NCI-H146 treated with DMSO at 0.1 percent for 48 hours (cell line): ENCODE measurements around the gene IRF8.
"Not testable (repeated sequence)": the region's sequence is repeated elsewhere in the genome, so short reads cannot be mapped to it uniquely, and the experiment has no call there.

Experiments used
- DNase-seq: peaks from one replicate; lab custom pipeline; 2025; ENCODE audit not compliant: unreplicated experiment; lab: John Stamatoyannopoulos, UW

IRF8 gene

DNA sequence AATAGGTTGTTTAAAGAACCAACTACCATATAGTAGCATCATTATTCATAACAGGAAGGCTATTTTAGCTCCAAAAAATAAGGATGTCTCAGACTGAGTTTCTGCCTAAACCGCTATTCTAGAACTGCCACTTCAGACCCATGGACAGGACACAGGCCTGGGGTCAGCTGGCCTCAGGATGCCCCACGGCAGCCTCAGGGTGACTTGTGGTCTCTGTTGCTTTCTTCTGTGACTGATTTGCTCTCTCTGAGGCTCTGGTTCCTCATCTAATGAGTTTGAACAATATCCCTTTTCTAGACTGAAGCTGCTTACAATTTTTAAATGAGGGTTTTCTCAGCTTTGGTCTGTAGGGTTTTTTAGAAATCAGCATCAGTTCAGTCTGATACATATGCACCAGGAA lies 31.8 kb upstream of the IRF8 start:
- no peak for DNase-seq

DNA sequence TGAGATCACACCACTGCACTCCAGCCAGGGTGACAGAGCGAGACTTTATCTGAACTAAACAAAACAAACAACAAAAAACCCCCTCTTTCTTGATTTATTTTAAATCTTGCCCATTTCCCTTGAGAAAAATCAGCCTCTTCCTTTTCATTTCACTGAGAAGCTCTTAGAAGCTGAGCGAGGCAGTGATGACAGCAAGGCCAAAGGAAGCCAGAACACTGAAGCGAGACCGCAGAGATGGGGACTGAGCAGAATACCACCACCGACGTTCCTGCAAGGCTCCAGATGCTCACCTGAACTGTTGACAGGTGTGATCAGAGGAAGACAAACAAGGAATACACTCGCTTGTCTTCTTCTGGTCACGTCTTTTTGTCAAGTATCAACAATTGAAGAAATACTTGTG lies 30.5 kb upstream of the IRF8 start:
- no peak for DNase-seq

DNA sequence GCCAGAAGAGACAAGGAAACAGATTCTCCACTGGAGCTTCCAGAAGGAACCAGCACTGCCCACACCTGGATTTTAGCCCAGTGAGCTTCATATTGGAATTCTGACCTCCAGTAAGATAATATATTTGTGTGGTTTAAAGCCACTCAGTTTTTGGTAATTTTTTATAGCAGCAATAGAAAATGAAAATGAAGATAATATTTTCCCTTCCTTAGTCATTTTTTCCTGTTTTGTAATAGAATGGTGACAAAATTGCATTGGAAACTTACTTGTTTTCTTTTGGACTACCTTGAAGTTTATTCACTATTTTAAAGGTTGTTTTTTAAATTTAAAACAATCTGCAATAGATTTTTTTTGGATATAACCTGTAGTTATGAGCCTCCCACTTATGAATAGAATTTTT lies 29.8 kb upstream of the IRF8 start:
- DNase-seq: no peak

DNA sequence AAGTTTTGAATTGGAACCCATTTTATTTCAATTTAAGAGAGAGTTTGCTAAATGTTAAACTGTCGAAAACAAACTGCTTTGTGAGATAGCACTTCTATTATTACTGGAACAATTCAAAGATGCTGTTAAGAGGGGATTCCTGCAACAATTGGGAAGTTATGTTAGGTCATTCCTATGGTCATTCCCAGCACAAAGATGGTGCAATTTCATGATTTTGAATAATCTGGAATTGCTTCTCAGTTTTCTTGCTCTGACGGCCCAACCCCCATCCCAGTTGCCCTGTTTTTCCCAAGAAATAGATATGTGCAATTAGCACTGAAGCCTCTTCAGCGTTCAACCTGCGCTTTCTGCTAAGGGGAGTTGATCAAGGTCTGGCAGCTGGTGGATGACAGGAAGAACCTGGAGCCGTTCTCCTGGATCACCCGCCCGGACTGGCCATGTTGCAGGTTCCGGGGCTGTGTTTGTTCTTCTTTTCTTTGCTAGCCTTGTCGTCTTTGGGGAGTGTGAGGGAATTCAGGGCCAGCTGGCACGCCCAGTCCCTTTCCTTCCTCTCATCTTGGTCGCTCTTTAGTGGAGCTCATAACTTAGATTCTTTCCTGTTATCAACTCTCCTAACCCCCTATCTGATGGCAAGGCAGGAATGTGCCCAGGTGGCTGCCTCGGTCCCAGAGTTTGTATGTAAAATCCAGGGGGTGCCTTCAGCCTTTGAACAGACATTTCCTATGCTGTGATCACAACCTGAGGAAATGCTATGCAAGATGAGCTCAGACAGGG lies 29.0 kb upstream of the IRF8 start:
- DNase-seq: no peak

DNA sequence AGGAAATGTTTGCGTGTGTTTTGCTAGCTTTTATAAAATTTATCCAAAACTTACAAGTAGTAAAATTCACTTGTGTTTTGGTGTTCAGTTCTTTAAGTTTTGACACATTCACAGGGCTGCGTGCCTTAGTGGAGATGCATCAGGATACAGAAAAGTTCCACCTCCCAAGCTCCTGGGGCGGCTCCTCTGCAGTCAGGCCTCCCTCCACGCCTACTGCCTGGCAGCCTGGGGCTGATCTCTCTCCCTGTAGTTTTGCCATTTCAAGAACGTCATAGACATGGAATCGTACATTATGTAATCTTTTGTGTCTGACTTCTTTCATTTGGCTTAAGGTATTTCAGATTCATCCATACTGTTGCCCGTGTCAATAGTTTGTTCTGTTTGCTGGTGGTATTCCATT lies 27.2 kb upstream of the IRF8 start:
- DNase-seq: no peak

DNA sequence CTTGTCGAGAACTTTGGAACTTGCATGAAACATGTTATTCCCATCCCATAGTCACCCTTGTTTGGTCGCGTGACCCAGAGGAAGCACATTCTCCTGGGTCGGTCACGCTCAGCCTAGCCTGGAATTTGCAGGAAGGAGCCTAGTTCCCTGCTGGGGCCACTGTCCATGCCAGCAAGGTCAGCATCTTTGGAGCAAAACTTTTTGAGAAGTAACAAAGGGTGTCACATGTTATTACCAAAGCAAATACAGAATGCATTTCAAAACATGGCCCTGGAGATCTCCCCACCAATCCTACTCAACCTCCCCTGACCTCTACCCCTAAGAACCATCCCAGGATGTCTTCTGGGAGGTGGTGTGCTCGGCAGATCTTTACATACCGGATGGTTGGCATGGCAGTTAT lies 26.2 kb upstream of the IRF8 start:
- no peak for DNase-seq

DNA sequence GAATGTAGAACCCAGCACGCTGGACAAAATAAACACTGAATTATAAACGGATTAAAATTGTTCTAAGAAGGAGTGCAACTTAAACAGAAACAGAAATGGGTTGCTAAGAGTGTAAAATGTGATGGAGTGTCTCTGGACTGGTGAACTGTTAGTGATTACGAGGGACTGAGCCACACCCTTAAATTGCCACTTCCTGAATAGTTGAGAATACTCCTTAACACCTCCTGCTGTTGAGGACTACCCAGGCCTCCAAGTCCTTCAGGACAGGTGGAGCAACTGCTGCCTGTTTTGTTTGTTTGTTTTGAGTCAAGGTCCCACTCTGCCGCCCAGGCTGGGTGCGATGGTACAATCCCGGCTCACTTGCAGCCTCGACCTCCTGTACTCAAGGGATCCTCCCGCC lies 25.8 kb upstream of the IRF8 start:
- DNase-seq: no peak

DNA sequence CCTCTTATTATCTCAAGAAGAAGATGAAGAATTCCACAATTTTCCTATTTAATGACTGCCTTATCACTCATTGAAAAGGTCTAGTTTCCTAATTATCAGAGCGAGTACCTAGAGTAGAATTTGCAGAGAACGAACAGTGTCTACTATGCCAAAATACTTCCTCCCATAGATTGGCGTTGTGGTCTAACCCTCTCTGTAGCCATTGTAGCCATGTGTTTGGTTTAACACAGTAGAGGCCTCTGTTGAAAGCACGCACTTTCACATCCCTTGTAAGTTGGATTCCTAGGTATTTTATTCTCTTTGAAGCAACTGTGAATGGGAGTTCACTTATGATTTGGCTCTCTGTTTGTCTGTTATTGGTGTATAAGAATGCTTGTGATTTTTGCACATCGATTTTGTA lies 24.9 kb upstream of the IRF8 start:
- DNase-seq: not testable (repeated sequence)

DNA sequence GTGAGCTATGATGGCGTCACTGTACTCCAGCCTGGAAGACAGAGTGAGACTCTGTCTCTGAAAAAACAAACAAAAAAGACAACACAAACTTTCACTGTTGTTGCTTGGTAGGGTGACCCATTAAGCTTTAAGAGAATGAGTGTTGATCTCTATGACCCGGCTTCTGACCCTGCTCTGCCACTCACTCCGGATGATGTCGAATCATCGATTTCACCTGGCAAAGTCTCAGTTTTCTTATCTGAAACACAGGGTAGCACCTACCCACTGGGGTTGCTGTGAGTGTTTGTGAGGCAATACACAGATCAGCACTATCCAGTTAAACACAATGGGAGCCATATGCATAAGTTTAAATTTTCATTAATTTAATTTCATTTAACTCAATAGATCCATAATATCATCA lies 20.6 kb upstream of the IRF8 start:
- DNase-seq: no peak

DNA sequence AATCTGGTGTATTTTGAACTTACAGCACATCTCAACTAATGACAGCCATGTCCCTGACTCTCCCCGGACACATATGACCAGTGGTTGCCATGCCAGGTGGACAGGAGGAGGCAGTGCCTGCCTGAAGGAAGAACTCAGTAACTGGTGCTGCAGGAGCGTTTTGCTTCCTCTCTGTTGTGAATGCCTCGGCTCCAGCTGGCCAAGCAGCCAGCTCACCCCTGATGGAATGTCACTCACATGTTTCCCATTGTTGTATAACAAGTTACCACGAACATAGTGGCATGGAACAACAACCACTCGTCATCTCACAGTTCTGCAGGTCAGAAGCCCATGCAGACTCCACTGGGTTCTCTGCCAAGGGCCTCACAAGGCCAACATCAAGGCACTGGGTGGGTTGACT lies 20.1 kb upstream of the IRF8 start:
- no peak for DNase-seq

DNA sequence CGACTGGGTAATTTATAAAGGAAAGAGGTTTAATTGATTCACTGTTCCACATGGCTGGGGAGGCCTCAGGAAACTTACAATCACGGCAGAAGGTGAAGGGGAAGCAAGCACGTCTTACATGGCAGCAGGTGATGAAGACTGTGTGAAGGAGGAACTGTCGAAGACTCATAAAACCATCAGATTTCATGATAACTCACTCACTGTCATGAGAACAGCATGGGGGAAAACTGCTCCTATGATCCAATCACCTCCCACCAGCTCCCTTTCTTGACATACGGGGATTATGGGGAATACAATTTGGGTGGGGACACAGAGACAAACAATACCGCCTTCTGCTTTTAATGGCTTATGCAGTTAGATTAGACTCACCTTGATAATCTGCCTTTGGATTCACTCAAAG lies 19.4 kb upstream of the IRF8 start:
- no peak for DNase-seq

DNA sequence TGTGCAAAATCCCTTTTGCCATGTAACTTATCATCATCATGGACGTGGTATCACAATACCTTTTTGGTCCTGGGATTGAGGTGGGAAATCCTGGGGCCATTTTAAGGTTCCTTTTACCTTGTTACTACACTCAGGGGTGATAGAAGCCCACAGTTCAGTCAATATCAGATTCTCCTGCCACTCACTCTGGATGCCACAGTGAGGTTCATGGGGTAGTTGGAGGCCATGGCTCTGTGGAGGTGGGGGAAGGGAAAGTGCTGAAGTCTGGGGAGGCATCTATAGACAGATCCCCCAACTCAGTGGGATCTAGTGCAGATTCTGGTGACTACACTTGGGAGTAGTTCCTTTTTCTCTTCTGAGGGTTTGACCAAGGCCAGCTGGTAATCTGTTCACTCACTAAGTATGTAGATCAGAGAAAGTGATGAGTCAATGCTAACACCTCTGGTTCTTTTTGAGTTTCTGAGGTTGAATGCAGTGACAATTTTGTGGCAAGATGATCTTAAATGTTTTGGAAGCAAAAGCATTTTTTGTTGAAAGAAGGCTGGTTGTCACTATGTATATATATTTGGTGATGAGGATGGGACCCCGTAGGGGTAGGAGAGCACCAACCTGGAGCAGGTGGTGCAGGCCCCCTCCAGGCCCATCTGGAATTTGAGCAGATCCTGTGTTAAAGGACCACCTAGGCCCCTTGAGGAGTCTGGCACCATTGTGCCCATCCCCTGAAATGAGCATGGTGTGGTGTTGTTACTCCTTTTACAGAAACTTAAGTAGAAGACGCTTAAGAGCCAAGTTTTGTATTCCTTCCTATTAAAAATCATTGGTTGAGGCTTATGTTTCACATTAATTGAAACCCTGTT lies 18.8 kb upstream of the IRF8 start:
- DNase-seq: no peak

DNA sequence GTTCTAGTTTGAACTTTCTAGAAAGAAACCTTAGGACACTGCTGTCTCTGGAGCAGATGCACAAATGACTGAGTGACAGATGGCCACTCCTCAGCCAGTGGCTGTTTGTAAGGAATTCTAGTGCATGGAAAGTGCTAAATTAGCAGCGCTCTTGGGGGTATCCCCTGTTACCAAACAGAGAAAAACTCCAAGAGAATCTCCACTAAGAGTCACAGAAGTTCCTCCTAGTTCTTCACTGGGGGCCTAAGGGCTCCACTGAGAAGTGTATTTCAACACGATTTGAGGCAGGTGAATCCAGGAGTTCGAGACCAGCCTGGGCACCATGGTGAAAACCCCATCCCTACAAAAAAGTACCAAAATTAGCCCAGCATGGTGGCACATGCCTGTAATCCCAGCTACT lies 18.1 kb upstream of the IRF8 start:
- DNase-seq: no peak

DNA sequence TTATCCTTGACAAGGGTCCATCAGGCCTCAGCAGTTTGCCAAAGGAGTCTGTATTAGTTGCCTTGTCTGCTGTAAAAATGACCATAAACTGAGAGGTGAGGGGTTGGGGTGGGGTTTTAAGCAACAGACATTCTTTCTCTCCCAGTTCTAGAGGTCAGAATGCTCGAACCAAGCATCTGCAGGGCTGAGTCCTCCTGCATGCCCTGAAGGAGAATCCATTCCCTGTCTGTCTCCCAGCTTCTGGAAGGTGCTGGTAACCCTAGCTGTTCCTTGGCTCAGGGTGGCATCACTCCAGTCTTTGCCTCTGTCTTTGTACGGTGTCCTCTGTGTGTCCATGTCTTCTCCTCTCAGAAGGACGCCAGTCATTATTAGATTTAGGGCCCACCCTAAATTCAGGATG lies 17.5 kb upstream of the IRF8 start:
- DNase-seq: no peak

DNA sequence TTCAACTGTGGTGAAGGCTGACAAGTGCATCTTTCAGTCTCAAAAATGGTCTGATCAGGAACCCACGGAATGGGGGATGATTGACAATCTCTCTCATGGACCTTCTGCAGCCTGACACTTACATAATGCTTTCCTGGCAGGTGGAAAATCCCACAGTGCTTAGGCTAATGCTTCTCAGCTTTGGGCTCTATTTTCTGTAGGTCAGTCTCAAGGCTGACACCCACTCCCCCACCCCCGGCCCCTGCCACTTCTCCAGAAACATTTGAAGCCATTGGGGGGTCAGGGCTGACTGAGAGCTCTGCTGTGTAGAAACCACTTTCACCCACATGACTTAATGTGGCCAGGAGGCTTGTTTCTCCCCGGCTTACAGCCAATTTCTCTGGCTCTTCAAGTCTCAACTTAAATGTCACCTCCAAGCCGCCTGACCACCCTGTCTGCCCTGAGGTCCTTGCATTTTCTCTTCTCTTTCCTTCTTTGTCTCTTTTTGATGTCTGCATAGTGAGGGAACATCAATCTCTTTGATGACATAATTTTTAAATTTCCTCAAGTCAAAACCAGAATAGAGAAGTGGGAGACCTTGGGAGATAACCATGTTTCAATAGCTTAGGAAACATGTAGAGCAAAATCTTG lies 16.7 kb upstream of the IRF8 start:
- DNase-seq: no peak

DNA sequence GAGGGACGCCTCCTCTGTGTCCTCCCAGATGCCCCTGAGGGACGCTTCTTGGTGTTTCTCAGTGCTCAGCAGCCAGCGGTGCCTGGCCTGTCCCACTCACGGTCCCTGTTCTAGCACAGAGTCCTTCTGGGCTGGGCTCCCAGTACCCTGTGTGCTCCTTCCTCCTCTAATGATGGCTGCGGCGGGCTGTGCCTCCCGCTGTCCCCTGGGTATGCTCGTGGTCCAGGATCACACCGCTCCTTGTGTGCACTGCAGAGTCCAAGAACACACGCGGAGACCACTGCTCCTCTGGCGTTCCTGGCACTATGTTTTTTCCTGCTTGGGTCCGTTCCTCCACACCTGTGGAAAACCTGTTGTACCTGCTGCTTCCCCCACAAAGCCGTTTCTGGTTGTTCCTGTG lies 15.1 kb upstream of the IRF8 start:
- DNase-seq: no peak

DNA sequence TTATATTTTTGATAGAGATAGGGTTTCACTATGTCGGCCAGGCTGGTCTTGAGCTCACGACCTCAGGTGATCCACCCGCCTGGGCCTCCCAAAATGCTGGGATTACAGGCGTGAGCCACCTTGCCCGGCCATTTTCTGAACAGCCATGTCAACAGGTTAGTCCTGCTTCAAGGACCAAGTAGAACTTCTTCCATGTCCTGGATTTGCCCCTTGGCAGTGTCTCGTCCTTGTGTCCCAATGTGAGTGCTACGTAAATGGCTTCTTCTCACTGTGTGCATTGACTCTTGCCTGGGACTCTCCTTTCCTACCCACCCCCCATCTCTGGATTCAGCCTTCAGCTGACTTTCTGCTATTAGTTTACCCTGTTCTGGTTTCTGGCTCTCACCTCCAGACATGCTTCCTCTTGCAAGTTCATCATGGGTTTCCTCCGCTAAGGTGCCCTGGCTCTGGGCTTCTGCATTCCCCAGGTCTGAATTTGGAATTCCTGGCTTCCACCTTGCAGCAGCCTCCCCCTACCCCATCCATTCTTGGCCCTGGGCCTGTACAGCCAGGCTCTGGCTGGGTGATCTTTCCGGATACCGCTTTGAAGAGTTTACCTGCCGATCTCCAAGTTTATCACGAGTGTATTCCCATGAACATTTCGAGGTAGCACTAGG lies 14.0 kb upstream of the IRF8 start:
- no peak for DNase-seq

DNA sequence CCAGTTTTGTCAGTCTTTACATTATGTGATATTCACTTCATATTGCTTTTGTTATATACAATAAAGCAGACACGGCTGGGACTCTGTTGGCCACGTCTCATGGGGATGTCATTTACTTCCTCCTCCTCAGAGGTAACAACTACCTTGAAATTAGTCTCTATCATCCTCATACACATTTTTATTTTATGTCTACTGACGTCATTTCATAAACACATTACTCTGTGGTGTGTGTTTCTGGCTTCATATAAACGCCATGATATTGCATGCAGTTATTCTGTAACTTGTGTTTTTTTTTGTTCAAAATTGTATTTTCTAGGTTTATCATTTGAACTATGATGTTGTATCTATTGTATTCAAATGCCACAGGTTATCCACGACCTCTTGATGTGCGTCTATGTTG lies 13.4 kb upstream of the IRF8 start:
- no peak for DNase-seq

DNA sequence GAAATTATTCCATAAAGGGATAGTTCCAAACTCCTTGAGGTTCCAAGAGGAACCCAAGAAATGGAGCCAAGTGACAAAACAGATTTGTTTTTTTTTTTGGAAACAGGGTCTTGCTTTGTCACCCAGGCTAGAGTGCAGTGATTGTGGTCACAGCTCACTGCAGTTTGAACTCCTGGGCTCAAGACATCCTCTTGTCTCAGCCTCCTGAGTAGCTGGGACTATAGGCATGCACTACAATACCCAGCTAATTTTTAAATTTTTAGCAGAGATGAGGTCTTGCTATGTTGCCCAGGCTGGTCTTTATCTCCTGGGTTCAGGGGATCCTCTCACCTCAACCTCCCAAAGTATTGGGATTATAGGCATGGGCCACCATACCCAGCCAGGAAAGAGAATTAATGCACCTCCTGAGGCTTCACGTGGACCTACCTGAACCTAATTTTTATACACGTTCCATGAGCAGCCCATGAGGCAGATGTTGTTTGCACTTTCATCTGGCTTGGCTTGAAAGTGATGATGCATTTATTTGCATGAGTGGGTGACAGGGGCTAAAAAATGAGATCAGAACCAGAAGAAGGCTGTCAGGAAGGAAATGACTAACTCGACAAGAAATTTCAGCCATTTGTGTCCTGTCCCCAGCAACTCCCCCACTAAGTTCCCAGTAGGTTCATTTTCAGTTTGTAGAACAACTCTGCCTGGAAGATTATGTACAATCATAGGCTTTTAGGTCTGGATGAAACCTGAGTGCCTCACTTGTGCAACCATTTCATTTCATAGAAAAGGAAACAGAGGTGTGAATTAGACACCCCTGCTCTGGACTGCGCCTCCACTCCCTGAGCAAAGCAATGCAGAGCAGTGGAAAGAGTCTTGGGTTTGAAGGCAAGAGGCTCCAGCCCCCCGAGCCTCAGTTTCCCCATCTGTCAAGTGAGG lies 10.3 kb upstream of the IRF8 start:
- no peak for DNase-seq

DNA sequence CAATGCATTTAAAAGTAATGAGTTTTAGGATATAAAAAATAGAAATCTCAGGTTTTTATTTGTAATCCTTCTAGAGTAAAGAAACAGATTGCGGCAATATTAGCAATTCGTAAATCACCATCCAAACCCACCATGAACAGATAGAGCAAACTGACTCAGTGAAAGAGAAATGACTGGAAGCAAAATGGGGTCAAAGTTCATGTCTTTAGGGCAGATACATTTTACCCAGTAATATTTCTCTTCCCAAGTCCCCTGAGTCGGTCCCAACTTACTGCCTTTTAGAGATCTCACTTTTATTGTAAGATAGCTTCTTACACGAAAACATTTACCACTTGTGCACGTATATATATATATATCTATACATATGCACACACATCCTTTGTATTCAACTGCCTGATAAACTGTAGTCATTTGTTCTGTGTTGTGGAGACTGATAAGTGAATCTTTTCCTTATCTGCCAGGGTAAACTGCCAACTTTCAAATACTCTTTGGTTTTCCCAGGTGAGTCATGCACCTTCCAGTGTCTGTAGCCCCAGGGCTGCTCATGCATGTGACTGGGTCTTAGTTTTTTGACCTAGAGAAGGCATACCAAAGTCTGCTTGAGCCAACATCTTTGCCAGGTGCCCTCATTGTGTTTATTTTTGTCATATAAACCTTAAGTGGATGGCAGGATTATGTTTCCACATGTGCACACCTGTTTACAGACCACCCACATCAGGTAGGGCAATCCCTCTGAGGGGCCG lies 7.8 kb upstream of the IRF8 start:
- DNase-seq: no peak
